ENCODE data around the gene CD177. TPM values are rescaled to one million over a fixed set of nuclear protein-coding genes. Genes with fewer than 3 reads are reported as not detected.

CD177 gene
- total and polyA plus RNA-seq, 2 of the 8 experiments (the other 6 are each of a cell fraction or from before 2014, with no cell fraction given) = 3.4 to 10.0 TPM

- TF ChIP-seq RFX5 (IDR thresholded peaks at IDR 0.05; ENCODE audit: borderline replicate concordance, low read depth, low read length) = no peak
- 0 out of 2 replicates have a peak, but pooled peaks have one; percentile 8 for TF ChIP-seq POU5F1 (IDR thresholded peaks at IDR 0.05; ENCODE audit: low read depth, low read length)
- CTCF ChIA-PET (ENCODE audit: partially characterized antibody) = no interaction called here
- peaks cover 13 to 16% of the 10 kb centered on the region in 2 experiments for H3K9me3 ChIP-seq (ENCODE audit: insufficient read depth in 2 of 2, low read depth in 1 of 2, low read length in 1 of 2)
- no peaks in the 10 kb centered on the region; a peak in 2 of 8 replicates for H3K36me3 ChIP-seq (ENCODE audit: control insufficient read depth in 2 of 4, insufficient read depth in 4 of 4, low read length in 3 of 4)
- no peak overlapping the region for H2BK5ac ChIP-seq (ENCODE audit: low read depth, low read length)
- no peak overlapping the region for H3K27ac ChIP-seq (ENCODE audit: low read depth, low read length)
- H2BK12ac ChIP-seq (ENCODE audit: low read depth, low read length) = no peak overlapping the region
- H3K56ac ChIP-seq (replicated peaks; ENCODE audit: insufficient read length, low read depth, low read length) = no peak overlapping the region
- peaks cover 5 to 15% (median 11%) of the 10 kb centered on the region in 4 experiments for H3K4me1 ChIP-seq (replicated peaks in 1 of 4; ENCODE audit: control insufficient read depth in 3 of 4, insufficient read depth in 4 of 4, low read length in 3 of 4)
- no peak overlapping the region for H3K9ac ChIP-seq (replicated peaks in 1 of 4; ENCODE audit: extremely low read depth in 1 of 4, low read depth in 3 of 4, low read length in 3 of 4)
- DNase-seq (ENCODE audit: low read depth in 1 of 2, low spot score in 2 of 2) = no peak
- POLR2A ChIA-PET (ENCODE audit: partially characterized antibody) = no interaction called here
- no peaks in the 10 kb centered on the region for H3K79me1 ChIP-seq (ENCODE audit: low read depth, low read length)
- H4K5ac ChIP-seq (ENCODE audit: insufficient read length, low read depth, low read length) = no peak overlapping the region
- no peak overlapping the region for H2BK15ac ChIP-seq (ENCODE audit: low read length)
- 0 out of 2 replicates have a peak, but pooled peaks cover 4% of the 10 kb centered on the region for H3K23me2 ChIP-seq (ENCODE audit: low read depth, low read length)
- H2AK5ac ChIP-seq (ENCODE audit: low read depth, low read length) = no peak overlapping the region
- H3K79me2 ChIP-seq (ENCODE audit: control insufficient read depth in 1 of 2, insufficient read depth in 2 of 2, low read length in 2 of 2) = no peaks in the 10 kb centered on the region
- H4K8ac ChIP-seq (ENCODE audit: extremely low read depth, insufficient read depth, low read length) = no peak overlapping the region
- H3K4me3 ChIP-seq (ENCODE audit: extremely low read depth in 1 of 4, insufficient read depth in 2 of 4, low read depth in 3 of 4, low read length in 4 of 4) = no peak overlapping the region
- 76% methylated on average over 2 of the region's 2 CpGs; no CpG with 5 or more reads in 1 of the 2 experiments for WGBS, 2 experiments (ENCODE audit: extremely low coverage in 1 of 2, insufficient coverage in 1 of 2, insufficient read length in 1 of 2, insufficient replicate concordance in 2 of 2, low coverage in 1 of 2, low lambda C conversion rate in 2 of 2, missing lambda C conversion rate in 1 of 2)
- H2AFZ ChIP-seq (ENCODE audit: low read length) = no peak overlapping the region
- no peak overlapping the region for H3K23ac ChIP-seq (ENCODE audit: insufficient read length)
- no peak overlapping the region for H3K14ac ChIP-seq (ENCODE audit: insufficient read length)
- no peak overlapping the region for H3K4me2 ChIP-seq (ENCODE audit: insufficient read depth in 1 of 2, low read depth in 2 of 2, low read length in 2 of 2)
- H3K18ac ChIP-seq (ENCODE audit: extremely low read depth, low read length) = no peak overlapping the region
- no peak overlapping the region for H2BK20ac ChIP-seq (ENCODE audit: low read length)
- no peaks in the 10 kb centered on the region for H3K27me3 ChIP-seq (replicated peaks in 1 of 4; ENCODE audit: control insufficient read depth in 3 of 4, extremely low read depth in 1 of 4, insufficient read depth in 3 of 4, low read length in 3 of 4)
- H4K20me1 ChIP-seq (replicated peaks in 1 of 2; ENCODE audit: control insufficient read depth in 1 of 2, insufficient read depth in 2 of 2, low read length in 2 of 2) = no peaks in the 10 kb centered on the region
- FAIRE-seq = no peak
- no peak overlapping the region for H3K4ac ChIP-seq (replicated peaks; ENCODE audit: insufficient read length, low read depth, low read length)
- no peak overlapping the region for H4K91ac ChIP-seq (replicated peaks; ENCODE audit: insufficient read length, low read length)
- H2BK120ac ChIP-seq (replicated peaks; ENCODE audit: low read depth, low read length) = no peak overlapping the region
These were observed 23.5 kb upstream of the CD177 start for GRCh38 chr19:43329989-43330388.
